ENCODE data around the gene SLC26A6.

Gene SLC26A6

GRCh38 chr3:48631516-48632448 lies 3.5 kb downstream of the SLC26A6 start:
- no peak for DNase-seq (ENCODE audit: low read depth)

- no peak for DNase-seq (ENCODE audit: low read depth)
Measured at GRCh38 chr3:48630833-48631232, 4.4 kb downstream of the SLC26A6 start.

GRCh38 chr3:48630407-48630806 lies 4.9 kb downstream of the SLC26A6 start:
- no peak for DNase-seq (ENCODE audit: low read depth)

DNA sequence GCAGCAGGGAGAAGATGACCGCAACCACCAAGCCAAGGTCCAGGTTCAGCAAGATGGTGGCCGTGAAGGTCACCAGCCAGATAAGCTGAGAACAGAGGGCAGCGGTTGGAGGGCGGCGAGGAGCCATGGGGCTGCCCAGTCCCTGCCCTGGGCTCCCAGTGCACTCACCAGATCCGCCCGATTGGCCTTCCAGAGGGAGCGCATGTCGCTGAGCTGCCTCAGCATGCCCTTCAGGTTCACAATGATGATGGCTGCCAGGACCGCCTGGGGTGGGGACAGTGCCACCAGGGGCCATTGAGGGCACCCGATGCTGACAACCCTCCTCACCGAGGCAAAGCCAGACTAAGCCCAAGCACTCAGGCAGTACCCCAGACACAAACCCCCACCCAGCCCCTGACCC lies 5.4 kb downstream of the SLC26A6 start:
- DNase-seq (ENCODE audit: low read depth), result no peak

GRCh38 chr3:48628277-48629017 lies 6.8 kb downstream of the SLC26A6 start:
- no peak for DNase-seq (ENCODE audit: low read depth)

GRCh38 chr3:48625600-48625999 lies 9.7 kb downstream of the SLC26A6 start:
- DNase-seq (ENCODE audit: low read depth), result no peak

- no peak for DNase-seq (ENCODE audit: low read depth)
Measured at GRCh38 chr3:48624767-48625166, 10.5 kb downstream of the SLC26A6 start.

DNA sequence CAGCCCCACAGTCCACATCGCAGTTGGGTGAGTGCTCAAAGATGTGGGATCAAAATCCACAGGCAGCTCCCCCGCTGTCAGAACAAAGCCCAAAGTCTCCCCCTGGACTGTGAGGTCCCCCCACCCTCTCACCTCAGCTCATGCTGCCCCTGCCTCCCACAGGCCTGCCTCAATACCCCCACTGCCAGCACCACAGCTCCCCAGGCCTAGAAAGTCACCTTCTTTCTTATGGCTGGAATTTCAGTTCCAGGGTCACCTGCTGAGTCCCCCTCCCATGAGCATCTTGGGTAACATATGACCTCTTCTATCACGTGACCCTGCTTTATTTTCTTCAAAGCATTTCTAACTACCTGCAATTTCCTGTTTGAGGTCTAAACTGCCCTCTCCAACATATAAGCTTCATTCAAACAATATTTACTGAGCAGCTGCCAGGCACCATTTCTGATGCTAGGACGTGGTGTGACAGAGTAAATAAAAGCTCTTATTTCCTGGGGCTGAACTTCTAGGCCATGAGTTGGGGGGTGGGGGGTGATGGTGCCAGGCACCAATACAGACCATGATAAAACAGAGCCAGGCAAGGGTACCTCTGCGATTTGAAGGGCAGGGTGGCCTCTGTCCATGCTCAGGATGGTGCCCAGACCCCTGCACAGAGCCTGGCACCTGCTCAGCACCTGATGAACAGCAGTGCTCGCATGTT lies 11.3 kb downstream of the SLC26A6 start:
- DNase-seq (ENCODE audit: low read depth), result no peak

GRCh38 chr3:48621461-48621869 lies 13.8 kb downstream of the SLC26A6 start, which contains the start of gene TMEM89:
Gene TMEM89 (minus strand): TSS chr3:48621769. CDS start chr3:48621756, 13 bp downstream.
- no peak for DNase-seq (ENCODE audit: low read depth)

DNA sequence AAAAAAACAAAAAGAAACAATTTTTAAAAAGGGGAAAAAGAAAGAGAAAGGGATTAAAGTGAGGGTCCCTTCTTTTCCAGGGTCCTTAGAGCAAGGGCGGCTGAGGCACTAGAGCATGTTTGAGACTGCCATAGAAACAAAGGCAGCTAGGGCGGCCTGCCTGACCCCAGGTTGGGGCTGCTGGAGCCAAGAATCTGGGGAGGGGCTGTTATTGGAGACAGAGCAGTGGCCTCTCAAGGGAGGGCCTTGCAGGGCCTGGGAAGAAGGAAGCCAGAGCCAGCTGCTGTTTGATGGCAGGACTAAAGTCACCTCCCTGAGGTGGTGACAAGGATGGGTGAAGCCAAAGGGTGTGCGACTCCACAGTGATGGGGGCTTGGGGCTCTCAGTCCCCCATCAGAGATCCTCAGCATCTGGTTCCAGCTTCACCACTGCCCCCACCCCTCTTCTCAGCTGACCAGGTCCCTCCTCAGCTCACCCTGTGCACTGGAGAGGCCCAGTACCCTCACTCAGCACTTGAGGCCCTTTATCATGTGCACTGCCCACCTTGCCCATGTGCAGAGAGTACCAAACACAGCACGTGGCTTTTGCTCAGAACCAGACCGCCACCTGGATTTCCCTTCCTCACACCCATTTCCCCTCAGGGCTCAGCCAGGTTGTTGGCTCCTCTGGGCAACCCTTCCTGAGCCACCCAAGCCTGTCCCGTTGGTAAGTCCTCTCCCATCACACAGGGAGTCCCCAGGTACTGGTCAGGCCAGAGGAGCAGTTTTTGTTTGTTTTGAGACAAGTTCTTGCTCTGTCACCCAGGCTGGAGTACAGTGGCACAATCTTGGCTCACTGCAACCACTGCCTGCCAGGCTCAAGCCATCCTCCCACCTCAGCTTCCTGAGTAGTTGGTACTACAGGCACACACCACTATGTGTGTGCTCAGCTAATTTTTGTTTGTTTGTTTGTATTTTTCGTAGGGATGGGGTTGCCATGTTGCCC lies 15.4 kb downstream of the SLC26A6 start:
- DNase-seq (ENCODE audit: low read depth), result no peak

DNA sequence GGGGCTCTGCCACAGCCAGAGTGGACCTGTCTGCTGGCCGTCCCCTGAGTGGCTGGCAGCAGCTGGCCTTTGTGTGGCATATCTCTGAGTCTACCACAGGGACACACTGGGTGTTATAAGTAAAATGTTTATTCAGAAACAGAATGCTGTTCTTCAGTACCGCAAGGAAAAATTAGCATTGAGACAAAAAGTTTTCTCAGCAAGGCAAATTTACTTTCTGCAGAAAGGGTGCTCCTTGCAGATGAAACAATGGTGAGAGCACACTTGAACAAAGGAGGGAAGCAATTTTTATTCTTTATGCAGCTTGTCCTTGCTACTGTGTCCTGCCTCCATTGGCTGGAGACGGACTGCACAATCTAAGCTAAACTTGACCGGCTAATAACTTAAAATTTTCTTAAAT lies 17.7 kb downstream of the SLC26A6 start:
- no peak for DNase-seq (ENCODE audit: low read depth)

GRCh38 chr3:48614044-48614443 lies 21.2 kb downstream of the SLC26A6 start:
- DNase-seq (ENCODE audit: low read depth), result no peak

GRCh38 chr3:48612309-48612708 lies 23.0 kb downstream of the SLC26A6 start:
- no peak for DNase-seq (ENCODE audit: low read depth)

GRCh38 chr3:48609088-48610005 lies 25.9 kb downstream of the SLC26A6 start, which contains the start of gene UQCRC1:
Gene UQCRC1 (minus strand): TSS chr3:48609646. CDS start chr3:48609620, 26 bp downstream.
- peak; percentile 82 for DNase-seq (ENCODE audit: low read depth)

- no peak for DNase-seq (ENCODE audit: low read depth)
Measured at GRCh38 chr3:48607519-48607918, 27.7 kb downstream of the SLC26A6 start.

GRCh38 chr3:48601622-48601994 lies 33.7 kb downstream of the SLC26A6 start:
- no peak for DNase-seq (ENCODE audit: low read depth)

GRCh38 chr3:48600711-48601621 lies 34.3 kb downstream of the SLC26A6 start:
- DNase-seq (ENCODE audit: low read depth), result no peak

GRCh38 chr3:48599509-48600285 lies 35.6 kb downstream of the SLC26A6 start:
- no peak for DNase-seq (ENCODE audit: low read depth)
